ENCODE measurements around the gene ZNF526.

GRCh38 chr19:42235181-42235580 lies 15.1 kb downstream of the ZNF526 start:
- no peak for TF ChIP-seq POLR2A (IDR thresholded peaks at IDR 0.05)
- no peak for TF ChIP-seq CTCF (IDR thresholded peaks at IDR 0.05)
- no peak for TF ChIP-seq POLR2AphosphoS5 (IDR thresholded peaks at IDR 0.05)
